GM12873 (cell line): ENCODE results near the gene VAV2.

Experiments used
- TF ChIP-seq, protein P1 (sequence below): IDR thresholded peaks from 2 replicates; pipeline ENCODE4 v1.5.1; 2012; ENCODE audit warnings: low read depth, mild to moderate bottlenecking, moderate library complexity, low read length, control low read depth; ENCODE audit not compliant: insufficient read depth; ENCODE audit errors: missing control alignments

The VAV2 gene

DNA sequence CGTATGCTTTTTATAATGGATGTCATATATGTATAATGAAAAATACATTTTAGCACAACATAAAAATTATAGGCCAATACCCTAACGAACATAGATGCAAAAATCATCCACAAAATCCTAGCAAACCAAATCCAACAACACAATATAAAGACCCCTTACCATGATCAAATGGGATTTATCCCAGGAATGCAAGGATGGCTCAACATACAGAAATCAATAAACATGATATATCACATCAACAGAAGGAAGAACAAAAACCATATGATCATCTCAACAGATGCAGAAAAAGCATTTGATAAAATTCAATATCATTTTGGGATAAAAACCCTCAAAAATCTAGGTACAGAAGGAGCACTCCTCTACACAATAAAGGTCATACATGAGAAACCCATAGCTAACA lies 27.7 kb downstream of the VAV2 start:
- TF ChIP-seq, protein P1, sequence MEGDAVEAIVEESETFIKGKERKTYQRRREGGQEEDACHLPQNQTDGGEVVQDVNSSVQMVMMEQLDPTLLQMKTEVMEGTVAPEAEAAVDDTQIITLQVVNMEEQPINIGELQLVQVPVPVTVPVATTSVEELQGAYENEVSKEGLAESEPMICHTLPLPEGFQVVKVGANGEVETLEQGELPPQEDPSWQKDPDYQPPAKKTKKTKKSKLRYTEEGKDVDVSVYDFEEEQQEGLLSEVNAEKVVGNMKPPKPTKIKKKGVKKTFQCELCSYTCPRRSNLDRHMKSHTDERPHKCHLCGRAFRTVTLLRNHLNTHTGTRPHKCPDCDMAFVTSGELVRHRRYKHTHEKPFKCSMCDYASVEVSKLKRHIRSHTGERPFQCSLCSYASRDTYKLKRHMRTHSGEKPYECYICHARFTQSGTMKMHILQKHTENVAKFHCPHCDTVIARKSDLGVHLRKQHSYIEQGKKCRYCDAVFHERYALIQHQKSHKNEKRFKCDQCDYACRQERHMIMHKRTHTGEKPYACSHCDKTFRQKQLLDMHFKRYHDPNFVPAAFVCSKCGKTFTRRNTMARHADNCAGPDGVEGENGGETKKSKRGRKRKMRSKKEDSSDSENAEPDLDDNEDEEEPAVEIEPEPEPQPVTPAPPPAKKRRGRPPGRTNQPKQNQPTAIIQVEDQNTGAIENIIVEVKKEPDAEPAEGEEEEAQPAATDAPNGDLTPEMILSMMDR, result no peak

DNA sequence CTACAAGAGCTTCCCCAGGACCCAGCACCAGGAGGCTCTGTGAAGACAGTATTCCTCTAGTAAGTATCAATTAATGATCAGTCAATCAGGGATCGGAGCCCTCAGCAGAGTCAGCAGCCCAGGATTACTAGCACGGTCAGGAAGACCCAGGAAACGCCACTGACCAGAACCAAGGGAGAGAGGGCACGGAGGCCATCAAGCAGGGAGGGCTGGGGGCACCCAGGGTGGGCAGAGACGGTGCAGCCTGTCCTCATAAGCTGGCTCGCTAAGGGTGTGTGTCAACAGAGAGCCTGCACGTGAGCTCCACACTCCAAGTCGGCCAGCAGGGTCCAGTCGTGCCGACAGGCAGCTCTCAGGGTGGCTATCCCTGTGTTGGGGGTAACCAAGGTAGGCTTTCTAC lies 29.0 kb downstream of the VAV2 start:
- TF ChIP-seq, protein P1, result no peak

DNA sequence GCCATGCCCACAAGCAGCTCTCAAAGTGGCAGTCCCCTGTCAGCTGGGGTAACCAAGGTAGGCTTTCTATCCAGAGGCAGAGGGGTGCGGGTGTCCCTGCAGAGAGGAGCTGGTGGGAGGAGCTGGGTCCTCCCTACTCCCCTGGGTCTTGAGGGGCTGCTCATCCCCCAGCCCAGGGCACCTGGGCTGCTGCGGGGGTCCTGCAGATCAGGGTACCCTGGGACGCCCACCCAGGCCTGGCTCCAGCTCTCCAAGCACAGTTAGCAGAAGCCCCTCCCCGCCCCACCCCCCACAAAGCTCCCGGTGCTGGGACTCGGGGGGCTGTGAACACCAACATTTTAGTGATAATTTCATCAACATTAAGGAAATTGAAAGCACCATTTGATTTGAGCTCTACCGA lies 29.8 kb downstream of the VAV2 start:
- TF ChIP-seq, protein P1, result no peak

DNA sequence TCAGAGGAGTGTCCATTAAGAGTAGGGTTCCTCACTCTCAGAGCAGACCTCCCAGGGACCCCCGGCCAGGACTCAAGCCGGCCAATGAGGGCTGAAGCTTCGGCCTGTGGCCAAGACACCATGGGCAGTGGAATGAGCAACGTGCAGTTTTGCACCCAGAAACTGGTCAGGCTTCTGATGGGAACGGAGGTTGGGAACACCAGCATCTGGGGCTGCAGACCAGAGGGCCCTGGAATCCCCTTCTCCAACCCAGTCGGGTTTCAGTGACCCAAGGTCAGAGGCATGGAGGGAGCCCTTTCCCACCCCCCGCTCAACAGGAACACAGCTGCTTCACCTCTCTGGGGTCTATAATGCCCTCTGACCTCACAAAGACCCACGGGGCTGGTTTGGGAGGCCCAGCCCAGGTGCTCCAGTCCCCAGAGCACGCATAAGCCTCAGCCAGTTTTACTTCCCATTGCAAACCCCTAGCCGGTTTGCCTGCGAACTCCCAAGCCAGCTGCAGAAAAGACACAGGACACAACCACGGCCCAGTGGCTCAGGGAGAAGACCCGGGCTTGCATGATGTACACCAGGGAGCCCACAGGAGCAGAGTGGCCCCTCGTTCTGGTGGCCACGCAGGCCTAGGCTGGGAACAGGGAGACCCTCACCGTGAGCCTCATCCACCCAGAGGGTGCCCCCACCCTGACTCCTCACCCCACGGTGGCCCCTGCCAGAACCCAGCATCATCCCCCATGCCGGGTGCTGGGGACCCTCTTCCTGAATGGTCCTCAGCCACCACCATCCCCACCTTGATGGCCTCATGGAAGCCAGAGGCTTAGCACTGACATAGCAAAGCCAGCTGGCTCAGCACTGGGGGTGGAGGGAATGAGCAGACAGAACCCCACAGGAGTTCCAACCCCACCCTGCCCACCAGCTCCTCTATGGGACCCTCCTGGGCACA lies 30.6 kb downstream of the VAV2 start:
- TF ChIP-seq, protein P1, result no peak

DNA sequence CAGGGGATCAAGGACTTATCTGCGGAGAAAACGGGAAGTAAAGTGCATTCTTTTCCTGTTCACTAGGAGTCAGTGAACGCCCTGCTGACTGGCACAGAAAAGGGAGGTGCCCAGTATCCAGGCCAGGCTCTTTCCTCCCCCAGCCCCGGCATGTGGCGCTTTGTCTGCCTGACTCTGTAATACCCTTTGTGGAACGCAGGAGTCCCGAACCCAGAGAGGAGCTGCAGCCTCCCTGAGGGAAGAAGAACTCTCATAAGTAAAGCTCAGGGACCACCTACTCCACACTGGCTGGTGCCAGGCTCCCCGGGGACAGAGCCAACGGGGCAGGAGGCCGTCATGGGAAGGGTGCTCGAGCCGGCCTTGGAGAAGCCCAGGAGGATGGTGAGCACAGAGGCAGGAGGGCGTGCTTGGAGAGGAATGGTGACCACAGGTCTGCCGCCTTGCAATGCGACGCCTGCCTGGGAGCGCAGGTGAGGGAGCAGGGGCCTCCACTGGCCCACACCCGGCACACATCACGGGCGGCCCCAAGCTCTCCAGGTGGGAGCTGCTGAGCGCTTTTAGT lies 31.5 kb downstream of the VAV2 start:
- TF ChIP-seq, protein P1, result no peak

DNA sequence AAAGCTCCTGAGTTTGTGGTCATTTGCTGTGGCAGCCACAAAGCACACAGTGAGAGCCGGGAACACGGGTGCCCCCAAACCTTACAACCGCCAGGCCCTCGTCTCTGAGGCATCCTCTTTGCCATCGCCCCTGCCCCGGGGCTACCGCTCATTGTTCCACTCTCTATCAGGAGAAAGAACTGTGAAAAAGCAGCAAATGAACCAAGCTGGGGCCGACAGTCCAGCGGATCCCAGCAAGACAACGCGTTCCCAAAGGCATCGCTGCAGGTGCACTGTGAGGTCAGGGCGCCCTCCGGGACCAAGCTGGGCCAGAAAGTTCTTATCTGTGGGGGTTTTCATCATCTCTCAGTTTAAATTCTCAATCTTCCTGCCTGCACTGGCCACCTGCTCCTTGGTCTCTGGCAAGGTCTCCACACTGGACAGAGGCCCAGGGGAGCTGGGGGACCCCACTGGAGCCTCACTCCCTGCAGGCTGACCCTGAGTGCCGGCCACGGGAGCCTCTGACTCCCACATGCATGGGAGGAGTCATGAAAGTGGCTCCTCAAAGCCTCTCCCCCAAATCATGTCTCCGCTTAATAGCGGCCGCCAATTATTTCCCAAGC lies 32.1 kb downstream of the VAV2 start:
- TF ChIP-seq, protein P1, result no peak

DNA sequence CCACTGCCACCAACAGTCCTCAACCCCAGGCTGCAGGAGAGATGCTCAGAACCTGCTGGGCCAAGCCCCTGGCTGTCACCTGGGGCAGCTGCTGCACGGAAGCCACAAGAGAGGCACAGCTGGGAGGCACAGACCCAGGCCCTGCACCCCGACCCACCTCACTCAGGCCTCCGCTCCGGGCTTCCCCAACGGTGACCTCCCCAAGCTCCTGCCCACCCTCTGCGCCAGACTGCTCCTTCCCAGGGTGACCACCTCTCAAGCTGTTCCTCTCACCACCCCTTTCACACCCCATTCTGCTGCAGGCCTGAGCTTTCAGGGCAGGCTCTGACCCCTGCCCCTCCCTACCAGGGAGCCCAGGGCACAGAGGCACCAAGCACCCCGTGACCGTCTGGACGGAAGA lies 33.0 kb downstream of the VAV2 start:
- TF ChIP-seq, protein P1, result no peak
